ENCODE results near the gene MPND.
A peak's percentile ranks its signal among the peaks of the same experiment; 100 is the strongest.

Gene MPND

DNA sequence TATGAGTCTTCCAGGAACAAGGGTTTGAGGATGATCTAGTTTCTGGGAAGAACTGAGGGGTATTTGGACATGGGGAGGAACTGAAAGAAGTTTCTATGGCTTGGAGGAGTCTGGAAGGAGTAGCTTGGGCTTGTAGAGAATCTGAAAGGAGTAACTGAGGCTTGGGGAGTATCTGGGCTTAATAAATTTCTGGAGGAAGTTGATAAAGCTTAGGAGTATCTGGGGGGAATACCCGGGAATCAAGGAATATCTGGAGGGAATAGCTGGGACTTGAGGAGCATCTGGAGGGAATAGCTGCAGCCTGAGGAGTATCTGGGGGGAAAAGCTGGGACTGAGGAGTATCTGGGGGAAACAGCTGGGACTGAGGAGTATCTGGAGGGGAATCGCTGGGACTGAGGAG is 22.9 kb upstream of the MPND start:
- H3K4me1 ChIP-seq (ENCODE audit: control insufficient read depth in 2 of 2, insufficient read depth in 2 of 2, low read length in 2 of 2): peaks cover 0 to 2% of the 10 kb centered on the region in 2 donors
- no peak overlapping the region for H3K27ac ChIP-seq (ENCODE audit: low read depth in 2 of 2, low read length in 2 of 2)
- H3K27me3 ChIP-seq (ENCODE audit: control insufficient read depth in 2 of 2, insufficient read depth in 2 of 2, low read length in 2 of 2): no peaks in the 10 kb centered on the region
- no peak overlapping the region for H3K4me3 ChIP-seq (ENCODE audit: low read length in 2 of 2)
- H3K9me3 ChIP-seq (ENCODE audit: control insufficient read depth in 2 of 2, low read length in 2 of 2): no peaks in the 10 kb centered on the region
- H3K9ac ChIP-seq (ENCODE audit: low read depth in 1 of 2, low read length in 2 of 2): no peak overlapping the region
- no peaks in the 10 kb centered on the region for H3K36me3 ChIP-seq (ENCODE audit: control insufficient read depth in 2 of 2, insufficient read depth in 2 of 2, low read length in 2 of 2)

DNA sequence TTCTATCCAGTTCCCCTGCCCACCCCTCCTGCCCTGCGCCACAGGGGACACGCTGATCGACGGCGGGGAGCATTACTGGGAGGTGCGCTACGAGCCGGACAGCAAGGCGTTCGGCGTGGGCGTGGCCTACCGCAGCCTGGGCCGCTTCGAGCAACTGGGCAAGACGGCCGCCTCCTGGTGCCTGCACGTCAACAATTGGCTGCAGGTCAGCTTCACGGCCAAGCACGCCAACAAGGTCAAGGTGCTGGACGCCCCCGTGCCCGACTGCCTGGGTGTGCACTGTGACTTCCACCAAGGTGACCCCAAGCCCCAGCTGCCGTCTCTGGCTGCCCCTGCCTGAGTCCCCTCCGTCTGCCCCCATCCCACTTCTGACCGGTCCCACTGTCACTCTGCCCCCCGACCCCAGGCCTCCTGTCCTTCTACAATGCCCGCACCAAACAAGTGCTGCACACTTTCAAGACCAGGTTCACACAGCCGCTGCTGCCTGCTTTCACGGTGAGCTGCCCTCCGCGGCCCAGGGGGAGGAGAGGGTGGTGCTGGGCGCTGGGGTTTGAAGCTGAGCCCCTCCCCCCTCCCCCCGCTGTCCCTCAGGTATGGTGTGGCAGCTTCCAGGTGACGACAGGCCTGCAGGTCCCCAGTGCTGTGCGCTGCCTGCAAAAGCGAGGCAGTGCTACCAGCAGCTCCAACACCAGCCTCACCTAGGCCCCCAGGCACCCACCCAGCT is 20.3 kb upstream of the MPND start:
- Histone ChIP-seq H3K4me3 (ENCODE audit: low read length in 2 of 2) (no peak overlapping the region), H3K27ac (ENCODE audit: low read depth in 2 of 2, low read length in 2 of 2) (no peak overlapping the region), H3K27me3 (ENCODE audit: control insufficient read depth in 2 of 2, insufficient read depth in 2 of 2, low read length in 2 of 2) (no peaks in the 10 kb centered on the region), H3K9ac (ENCODE audit: low read depth in 1 of 2, low read length in 2 of 2) (no peak overlapping the region), H3K36me3 (ENCODE audit: control insufficient read depth in 2 of 2, insufficient read depth in 2 of 2, low read length in 2 of 2) (peaks cover 4 to 7% of the 10 kb centered on the region in 2 donors), H3K4me1 (ENCODE audit: control insufficient read depth in 2 of 2, insufficient read depth in 2 of 2, low read length in 2 of 2) (peaks cover 2 to 6% of the 10 kb centered on the region in 2 donors), H3K9me3 (ENCODE audit: control insufficient read depth in 2 of 2, low read length in 2 of 2) (no peaks in the 10 kb centered on the region)

DNA sequence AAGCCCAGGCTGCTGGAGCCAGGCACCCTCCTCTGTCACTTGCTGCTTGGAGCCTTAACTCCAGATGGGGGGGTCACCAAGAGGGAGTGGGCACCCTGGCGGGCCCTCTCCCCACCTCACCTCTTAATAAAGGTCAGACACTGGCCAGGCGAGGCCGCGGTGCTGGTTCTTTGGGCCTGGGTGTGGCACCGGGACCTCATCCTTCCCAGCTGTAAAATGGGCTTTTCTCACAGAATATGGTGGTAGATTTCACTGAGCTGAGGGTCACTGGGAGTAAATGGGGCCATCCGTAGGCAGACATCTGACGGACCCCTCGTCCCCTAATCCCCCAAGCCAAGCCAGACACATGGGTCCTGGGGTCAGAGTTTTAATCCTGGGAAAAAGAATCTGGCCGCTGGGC is 19.7 kb upstream of the MPND start:
- Histone ChIP-seq H3K27ac (ENCODE audit: low read depth in 2 of 2, low read length in 2 of 2) (no peak overlapping the region), H3K4me1 (ENCODE audit: control insufficient read depth in 2 of 2, insufficient read depth in 2 of 2, low read length in 2 of 2) (peaks cover 2 to 7% of the 10 kb centered on the region in 2 donors), H3K9ac (ENCODE audit: low read depth in 1 of 2, low read length in 2 of 2) (no peak overlapping the region), H3K9me3 (ENCODE audit: control insufficient read depth in 2 of 2, low read length in 2 of 2) (no peaks in the 10 kb centered on the region), H3K36me3 (ENCODE audit: control insufficient read depth in 2 of 2, insufficient read depth in 2 of 2, low read length in 2 of 2) (peaks cover 4 to 7% of the 10 kb centered on the region in 2 donors), H3K27me3 (ENCODE audit: control insufficient read depth in 2 of 2, insufficient read depth in 2 of 2, low read length in 2 of 2) (no peaks in the 10 kb centered on the region), H3K4me3 (ENCODE audit: low read length in 2 of 2) (no peak overlapping the region)

DNA sequence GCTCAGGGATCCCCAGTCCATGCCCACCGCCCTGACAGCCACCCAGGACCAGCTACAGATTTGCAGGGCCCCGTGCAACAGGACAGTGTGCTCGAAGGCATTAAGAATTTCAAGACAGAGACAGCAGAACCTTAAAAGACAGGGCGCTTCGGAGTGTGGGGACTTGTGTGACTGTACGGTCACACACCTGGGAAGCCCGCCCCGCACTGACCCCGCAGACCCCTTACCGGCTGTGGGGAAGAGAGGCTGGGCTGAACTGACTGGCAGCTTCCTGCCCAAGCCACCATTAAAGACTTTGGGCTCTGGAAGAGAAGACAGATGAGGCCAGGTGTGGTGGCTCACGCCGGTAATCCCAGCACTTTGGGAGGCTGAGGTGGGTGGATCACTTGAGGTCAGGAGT is 19.1 kb upstream of the MPND start:
- no peaks in the 10 kb centered on the region for H3K27me3 ChIP-seq (ENCODE audit: control insufficient read depth in 2 of 2, insufficient read depth in 2 of 2, low read length in 2 of 2)
- H3K9me3 ChIP-seq (ENCODE audit: control insufficient read depth in 2 of 2, low read length in 2 of 2): no peaks in the 10 kb centered on the region
- no peak overlapping the region for H3K4me3 ChIP-seq (ENCODE audit: low read length in 2 of 2)
- H3K27ac ChIP-seq (ENCODE audit: low read depth in 2 of 2, low read length in 2 of 2): no peak overlapping the region
- no peak overlapping the region for H3K9ac ChIP-seq (ENCODE audit: low read depth in 1 of 2, low read length in 2 of 2)
- peaks cover 4 to 7% of the 10 kb centered on the region in 2 donors for H3K36me3 ChIP-seq (ENCODE audit: control insufficient read depth in 2 of 2, insufficient read depth in 2 of 2, low read length in 2 of 2)
- peaks cover 2 to 9% of the 10 kb centered on the region in 2 donors for H3K4me1 ChIP-seq (ENCODE audit: control insufficient read depth in 2 of 2, insufficient read depth in 2 of 2, low read length in 2 of 2)

DNA sequence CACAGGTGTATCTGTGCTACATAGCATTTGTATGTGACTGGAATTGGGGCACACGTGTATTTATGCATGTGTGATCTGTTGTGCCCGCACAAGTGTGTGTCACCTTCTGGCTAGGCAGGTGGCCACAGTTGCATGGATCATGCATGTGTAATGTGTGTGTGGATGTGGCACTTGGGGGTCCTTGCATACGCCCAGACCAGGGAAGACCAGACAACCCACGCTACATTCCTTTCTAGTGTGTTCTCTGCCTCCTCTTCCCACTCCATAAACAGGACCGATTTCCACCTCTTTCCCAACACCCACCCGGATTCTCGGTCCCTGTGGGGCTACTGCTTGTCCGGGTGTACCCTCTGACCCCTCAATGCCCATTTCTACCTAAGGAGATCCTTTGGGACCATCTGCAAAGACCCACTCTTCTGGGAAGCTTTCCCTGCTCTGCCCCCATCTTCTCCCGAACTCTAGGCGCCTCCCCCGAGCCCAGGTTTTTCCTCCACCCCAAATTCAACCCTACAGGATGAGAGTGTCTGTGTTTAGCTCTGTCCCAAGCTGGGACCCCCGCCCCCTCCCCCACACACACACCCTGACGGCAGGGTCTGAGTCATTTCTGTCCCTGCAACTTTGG is 17.0 kb upstream of the MPND start:
- Histone ChIP-seq H3K9ac (ENCODE audit: low read depth in 1 of 2, low read length in 2 of 2) (no peak overlapping the region), H3K36me3 (ENCODE audit: control insufficient read depth in 2 of 2, insufficient read depth in 2 of 2, low read length in 2 of 2) (peaks cover 8 to 9% of the 10 kb centered on the region in 2 donors), H3K4me1 (ENCODE audit: control insufficient read depth in 2 of 2, insufficient read depth in 2 of 2, low read length in 2 of 2) (peaks cover 2 to 9% of the 10 kb centered on the region in 2 donors), H3K4me3 (ENCODE audit: low read length in 2 of 2) (no peak overlapping the region), H3K27me3 (ENCODE audit: control insufficient read depth in 2 of 2, insufficient read depth in 2 of 2, low read length in 2 of 2) (no peaks in the 10 kb centered on the region), H3K9me3 (ENCODE audit: control insufficient read depth in 2 of 2, low read length in 2 of 2) (no peaks in the 10 kb centered on the region), H3K27ac (ENCODE audit: low read depth in 2 of 2, low read length in 2 of 2) (no peak overlapping the region)

DNA sequence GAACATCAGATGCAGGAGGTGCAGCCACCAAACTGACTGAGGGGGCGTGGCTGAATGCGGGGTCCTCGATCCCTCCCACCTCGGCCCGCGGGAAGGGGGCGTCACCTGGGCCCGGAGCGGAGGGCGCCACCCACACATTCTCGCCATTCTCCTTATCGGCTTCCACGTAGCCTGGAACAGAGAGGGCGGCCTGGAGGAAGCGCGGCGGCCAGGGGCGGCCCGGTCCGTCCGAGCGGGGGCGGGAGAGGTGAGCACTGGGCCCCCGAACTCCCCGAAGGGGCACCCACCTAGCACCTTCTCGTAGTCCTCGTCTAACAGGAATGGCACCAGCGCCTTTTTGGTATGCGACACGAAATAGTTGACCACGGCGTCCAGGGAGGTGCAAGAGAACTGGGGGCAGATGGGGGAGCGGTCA is 16.5 kb upstream of the MPND start:
- Histone ChIP-seq H3K27ac (ENCODE audit: low read depth in 2 of 2, low read length in 2 of 2) (no peak overlapping the region), H3K36me3 (ENCODE audit: control insufficient read depth in 2 of 2, insufficient read depth in 2 of 2, low read length in 2 of 2) (peaks cover 8 to 9% of the 10 kb centered on the region in 2 donors), H3K27me3 (ENCODE audit: control insufficient read depth in 2 of 2, insufficient read depth in 2 of 2, low read length in 2 of 2) (no peaks in the 10 kb centered on the region), H3K9ac (ENCODE audit: low read depth in 1 of 2, low read length in 2 of 2) (no peak overlapping the region), H3K4me1 (ENCODE audit: control insufficient read depth in 2 of 2, insufficient read depth in 2 of 2, low read length in 2 of 2) (peaks cover 2 to 9% of the 10 kb centered on the region in 2 donors), H3K4me3 (ENCODE audit: low read length in 2 of 2) (no peak overlapping the region), H3K9me3 (ENCODE audit: control insufficient read depth in 2 of 2, low read length in 2 of 2) (no peaks in the 10 kb centered on the region)

DNA sequence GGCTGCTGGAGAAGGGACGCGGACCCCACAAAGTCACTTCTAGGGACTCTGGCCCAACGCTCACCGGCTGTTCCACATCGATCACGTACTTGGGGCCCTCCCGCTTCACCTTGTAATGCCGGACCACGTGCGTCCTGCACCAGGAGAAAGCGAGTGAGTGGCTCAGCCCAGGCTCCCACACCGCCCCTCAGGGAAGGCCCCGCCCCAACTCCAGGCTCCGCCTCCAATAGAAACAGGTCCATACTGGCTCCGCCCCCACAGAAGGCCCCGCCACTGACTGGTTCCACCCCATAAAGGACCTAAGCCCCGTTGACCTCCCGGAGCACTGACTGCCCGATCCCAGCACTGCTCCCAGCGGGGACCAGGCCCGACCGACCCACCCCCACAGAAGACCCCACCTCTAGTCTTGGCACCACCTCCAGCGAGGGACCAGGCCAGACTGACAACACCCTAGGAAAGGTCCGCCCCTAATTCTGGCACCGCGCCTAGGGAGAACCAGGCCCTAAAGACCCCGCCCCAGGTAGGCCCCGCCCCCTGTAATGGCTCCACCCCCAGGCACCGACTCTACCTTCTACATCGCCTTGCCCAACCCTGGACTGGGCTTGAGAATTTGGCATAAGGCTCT is 16.0 kb upstream of the MPND start:
- Histone ChIP-seq H3K9ac (ENCODE audit: low read depth in 1 of 2, low read length in 2 of 2) (no peak overlapping the region), H3K27me3 (ENCODE audit: control insufficient read depth in 2 of 2, insufficient read depth in 2 of 2, low read length in 2 of 2) (no peaks in the 10 kb centered on the region), H3K27ac (ENCODE audit: low read depth in 2 of 2, low read length in 2 of 2) (peak overlapping the region in 1 of 2 donors; percentile 43), H3K4me1 (ENCODE audit: control insufficient read depth in 2 of 2, insufficient read depth in 2 of 2, low read length in 2 of 2) (peaks cover 2 to 9% of the 10 kb centered on the region in 2 donors), H3K36me3 (ENCODE audit: control insufficient read depth in 2 of 2, insufficient read depth in 2 of 2, low read length in 2 of 2) (peaks cover 8 to 9% of the 10 kb centered on the region in 2 donors), H3K4me3 (ENCODE audit: low read length in 2 of 2) (peak overlapping the region in 1 of 2 donors; percentile 67), H3K9me3 (ENCODE audit: control insufficient read depth in 2 of 2, low read length in 2 of 2) (no peaks in the 10 kb centered on the region)

DNA sequence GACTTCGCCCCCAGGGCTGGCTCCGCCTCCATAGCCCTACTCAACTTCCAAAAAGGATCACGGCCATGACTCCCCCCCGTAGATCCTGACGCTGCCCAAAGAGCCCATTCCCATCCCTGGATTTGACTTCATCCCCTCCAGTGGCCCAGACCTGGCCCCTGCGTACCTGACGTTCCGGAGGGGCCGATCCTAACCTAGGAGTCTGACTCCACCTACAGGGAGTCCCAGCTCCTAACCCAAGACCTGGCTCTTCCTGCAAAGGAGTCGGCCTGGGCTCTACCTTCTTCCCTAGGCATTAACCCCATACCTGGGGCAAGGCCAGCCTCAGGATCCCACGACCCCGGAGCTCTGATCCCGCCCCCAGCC is 15.5 kb upstream of the MPND start:
- H3K27ac ChIP-seq (ENCODE audit: low read depth in 2 of 2, low read length in 2 of 2): peak overlapping the region in 1 of 2 donors; percentile 43
- no peak overlapping the region for H3K9ac ChIP-seq (ENCODE audit: low read depth in 1 of 2, low read length in 2 of 2)
- no peaks in the 10 kb centered on the region for H3K9me3 ChIP-seq (ENCODE audit: control insufficient read depth in 2 of 2, low read length in 2 of 2)
- no peaks in the 10 kb centered on the region for H3K27me3 ChIP-seq (ENCODE audit: control insufficient read depth in 2 of 2, insufficient read depth in 2 of 2, low read length in 2 of 2)
- H3K4me3 ChIP-seq (ENCODE audit: low read length in 2 of 2): peak overlapping the region in 1 of 2 donors; percentile 67
- H3K4me1 ChIP-seq (ENCODE audit: control insufficient read depth in 2 of 2, insufficient read depth in 2 of 2, low read length in 2 of 2): peaks cover 2 to 9% of the 10 kb centered on the region in 2 donors
- peaks cover 8 to 9% of the 10 kb centered on the region in 2 donors for H3K36me3 ChIP-seq (ENCODE audit: control insufficient read depth in 2 of 2, insufficient read depth in 2 of 2, low read length in 2 of 2)

DNA sequence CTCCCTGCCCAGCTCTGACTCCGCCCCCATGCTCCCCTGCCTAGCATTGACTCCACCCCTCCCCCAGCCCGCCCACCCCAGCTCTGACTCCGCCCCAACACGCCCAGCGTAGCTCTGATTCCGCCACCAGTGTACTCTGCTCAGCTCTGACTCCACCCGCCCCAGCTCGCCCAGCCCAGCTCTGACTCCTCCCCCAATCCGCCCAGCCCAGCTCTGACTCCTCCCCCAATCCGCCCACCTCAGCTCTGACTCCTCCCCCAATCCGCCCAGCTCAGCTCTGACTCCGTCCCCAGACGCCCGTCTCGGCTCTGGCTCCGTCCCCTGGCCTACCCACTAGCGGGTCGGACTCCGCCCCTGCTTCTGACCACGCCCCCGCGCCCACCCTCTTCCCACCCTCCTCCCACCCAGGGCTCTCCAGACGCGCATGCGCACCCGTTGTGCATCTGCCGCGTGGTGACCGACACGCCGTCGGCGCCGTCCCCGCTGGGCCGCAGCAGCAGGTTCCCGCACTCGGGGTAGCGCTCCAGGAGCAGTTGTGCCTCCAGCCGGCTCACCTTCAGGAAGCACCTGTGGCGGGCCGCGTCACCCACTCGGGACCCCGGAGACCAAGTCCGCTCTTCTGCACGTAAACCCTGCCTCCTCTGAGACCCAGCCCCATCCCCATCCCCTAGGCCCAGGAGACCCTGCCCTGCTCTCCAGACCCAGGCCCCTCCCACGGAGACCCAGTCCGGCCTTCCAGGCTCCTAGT is 14.9 kb upstream of the MPND start:
- Histone ChIP-seq H3K9me3 (ENCODE audit: control insufficient read depth in 2 of 2, low read length in 2 of 2) (no peaks in the 10 kb centered on the region), H3K27me3 (ENCODE audit: control insufficient read depth in 2 of 2, insufficient read depth in 2 of 2, low read length in 2 of 2) (no peaks in the 10 kb centered on the region), H3K9ac (ENCODE audit: low read depth in 1 of 2, low read length in 2 of 2) (no peak overlapping the region), H3K4me3 (ENCODE audit: low read length in 2 of 2) (peak overlapping the region; percentile 44 to 67), H3K4me1 (ENCODE audit: control insufficient read depth in 2 of 2, insufficient read depth in 2 of 2, low read length in 2 of 2) (peaks cover 0 to 9% of the 10 kb centered on the region in 2 donors), H3K27ac (ENCODE audit: low read depth in 2 of 2, low read length in 2 of 2) (no peak overlapping the region), H3K36me3 (ENCODE audit: control insufficient read depth in 2 of 2, insufficient read depth in 2 of 2, low read length in 2 of 2) (peaks cover 8 to 11% of the 10 kb centered on the region in 2 donors)
